DND-41 (cell line): ENCODE results near the gene TBC1D8.

Source experiments
- ATAC-seq: fragments of 200-7000 bp; cut with Tn5 transposase; 3 replicates; pipeline ENCODE4 v1.9.1; 2021; ENCODE audit warnings: low read depth; ENCODE audit not compliant: insufficient read depth
- DNase-seq: peaks from one replicate; pipeline ENCODE4 v3.0.0-alpha.2; 2020
- H2AFZ ChIP-seq: 2 replicates; pipeline ENCODE4 v1.6.0; 2012; ENCODE audit warnings: low read depth, low read length
- H3K27ac ChIP-seq: 2 replicates; pipeline ENCODE4 v1.5.1; 2012; ENCODE audit warnings: low read length, inconsistent platforms
- H3K27me3 ChIP-seq: fragments of 200-600 bp; sonication (generic); 2 replicates; pipeline ENCODE4 v1.6.0; 2012; ENCODE audit warnings: low read length, mild to moderate bottlenecking, inconsistent platforms; ENCODE audit not compliant: insufficient read depth, poor library complexity
- H3K36me3 ChIP-seq: 2 replicates; pipeline ENCODE4 v1.5.1; 2012; ENCODE audit warnings: low read length, inconsistent platforms; ENCODE audit not compliant: insufficient read depth
- H3K4me1 ChIP-seq: 2 replicates; pipeline ENCODE4 v1.5.1; 2012; ENCODE audit warnings: mild to moderate bottlenecking, low read length; ENCODE audit not compliant: insufficient read depth
- H3K4me2 ChIP-seq: 2 replicates; pipeline ENCODE4 v1.6.0; 2012; ENCODE audit warnings: mild to moderate bottlenecking, moderate library complexity, low read length, inconsistent platforms; ENCODE audit not compliant: insufficient read depth
- H3K4me3 ChIP-seq, 2 experiments: fragments of 200-600 bp in 1 of 2; shearing (Covaris generic) in 1 of 2; 2 replicates each; pipeline ENCODE4 v1.5.1; 2012 to 2016; ENCODE audit warnings: inconsistent platforms in 2 of 2, low read length in 2 of 2, mild to moderate bottlenecking in 2 of 2, low read depth in 1 of 2, moderate library complexity in 1 of 2
- H3K79me2 ChIP-seq: 2 replicates; pipeline ENCODE4 v1.6.0; 2012; ENCODE audit warnings: low read length, inconsistent platforms; ENCODE audit not compliant: insufficient read depth
- H3K9ac ChIP-seq: 2 replicates; pipeline ENCODE4 v1.6.0; 2012; ENCODE audit warnings: low read depth, mild to moderate bottlenecking, inconsistent platforms, low read length, moderate library complexity
- H3K9me3 ChIP-seq: 2 replicates; pipeline ENCODE4 v1.5.1; 2012; ENCODE audit warnings: low read length, moderate library complexity, mild to moderate bottlenecking, inconsistent platforms; ENCODE audit not compliant: insufficient read depth, severe bottlenecking
- H4K20me1 ChIP-seq: 2 replicates; pipeline ENCODE4 v1.6.0; 2012; ENCODE audit warnings: low read length; ENCODE audit not compliant: insufficient read depth
- EZH2 ChIP-seq: IDR thresholded peaks from 3 replicates; pipeline ENCODE4 v1.6.1; 2012; ENCODE audit warnings: borderline replicate concordance, low read depth, mild to moderate bottlenecking, moderate library complexity, low read length, inconsistent platforms; ENCODE audit not compliant: severe bottlenecking
- TF ChIP-seq, protein P1 (sequence below): IDR thresholded peaks from 2 replicates; pipeline ENCODE4 v1.5.1; 2012; ENCODE audit warnings: borderline replicate concordance, low read length, moderate library complexity, mild to moderate bottlenecking; ENCODE audit not compliant: poor library complexity, severe bottlenecking; ENCODE audit errors: extremely low read depth

The TBC1D8 gene

DNA sequence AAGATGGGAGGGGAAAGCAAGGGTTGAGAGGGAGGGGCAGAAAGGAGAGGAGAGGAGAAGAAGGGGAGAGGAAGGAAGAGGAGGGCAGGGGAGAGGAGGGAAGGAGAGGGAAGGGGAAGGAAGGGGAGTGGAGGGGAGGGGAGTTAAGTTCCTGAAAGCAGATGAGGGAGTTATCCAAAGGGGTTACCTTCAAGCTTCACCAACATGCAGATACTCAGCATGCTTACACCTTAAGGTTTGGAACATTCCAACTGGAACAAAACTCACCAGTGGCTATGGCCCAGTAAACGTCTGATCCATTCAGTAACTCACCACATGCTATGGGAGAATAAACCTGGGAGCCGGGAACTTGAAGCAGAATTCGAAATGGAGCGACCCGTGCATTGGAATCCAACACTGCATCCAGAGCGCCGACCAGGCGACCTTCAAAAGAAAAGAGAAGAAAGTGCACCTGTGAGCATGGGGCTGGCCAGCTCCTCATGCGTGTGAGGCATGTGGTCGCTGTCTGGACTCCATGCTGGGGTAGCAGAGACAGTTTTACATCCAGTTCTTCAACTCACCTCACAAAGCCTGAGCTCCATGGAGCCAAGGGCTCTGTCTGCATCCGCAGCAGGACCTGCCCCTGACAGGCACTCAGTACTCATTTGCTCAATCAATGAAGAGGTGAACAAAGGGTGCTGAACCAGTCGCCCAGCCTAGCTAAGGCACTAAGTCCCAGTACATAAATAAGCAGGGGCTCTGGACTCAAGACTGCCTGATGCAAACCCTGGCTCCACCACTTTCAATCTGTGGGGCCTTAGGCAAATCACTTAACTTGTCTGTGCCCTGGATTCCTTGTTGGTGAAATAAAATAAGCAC is 61.0 kb downstream of the TBC1D8 start:
- Histone ChIP-seq H3K9ac (no peak overlapping the region), H3K27me3 (no peaks in the 10 kb centered on the region), H3K27ac (no peak overlapping the region), H3K9me3 (no peaks in the 10 kb centered on the region), H3K36me3 (no peaks in the 10 kb centered on the region), H2AFZ (no peak overlapping the region), H3K4me1 (no peaks in the 10 kb centered on the region), H3K4me2 (no peak overlapping the region), H4K20me1 (no peaks in the 10 kb centered on the region), H3K4me3 (no peak overlapping the region), H3K79me2 (no peaks in the 10 kb centered on the region; the same call in 1 of the 2 replicates)
- DNase-seq (no peak), ATAC-seq (no peak)
- TF ChIP-seq, protein P1, sequence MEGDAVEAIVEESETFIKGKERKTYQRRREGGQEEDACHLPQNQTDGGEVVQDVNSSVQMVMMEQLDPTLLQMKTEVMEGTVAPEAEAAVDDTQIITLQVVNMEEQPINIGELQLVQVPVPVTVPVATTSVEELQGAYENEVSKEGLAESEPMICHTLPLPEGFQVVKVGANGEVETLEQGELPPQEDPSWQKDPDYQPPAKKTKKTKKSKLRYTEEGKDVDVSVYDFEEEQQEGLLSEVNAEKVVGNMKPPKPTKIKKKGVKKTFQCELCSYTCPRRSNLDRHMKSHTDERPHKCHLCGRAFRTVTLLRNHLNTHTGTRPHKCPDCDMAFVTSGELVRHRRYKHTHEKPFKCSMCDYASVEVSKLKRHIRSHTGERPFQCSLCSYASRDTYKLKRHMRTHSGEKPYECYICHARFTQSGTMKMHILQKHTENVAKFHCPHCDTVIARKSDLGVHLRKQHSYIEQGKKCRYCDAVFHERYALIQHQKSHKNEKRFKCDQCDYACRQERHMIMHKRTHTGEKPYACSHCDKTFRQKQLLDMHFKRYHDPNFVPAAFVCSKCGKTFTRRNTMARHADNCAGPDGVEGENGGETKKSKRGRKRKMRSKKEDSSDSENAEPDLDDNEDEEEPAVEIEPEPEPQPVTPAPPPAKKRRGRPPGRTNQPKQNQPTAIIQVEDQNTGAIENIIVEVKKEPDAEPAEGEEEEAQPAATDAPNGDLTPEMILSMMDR, result no peak

DNA sequence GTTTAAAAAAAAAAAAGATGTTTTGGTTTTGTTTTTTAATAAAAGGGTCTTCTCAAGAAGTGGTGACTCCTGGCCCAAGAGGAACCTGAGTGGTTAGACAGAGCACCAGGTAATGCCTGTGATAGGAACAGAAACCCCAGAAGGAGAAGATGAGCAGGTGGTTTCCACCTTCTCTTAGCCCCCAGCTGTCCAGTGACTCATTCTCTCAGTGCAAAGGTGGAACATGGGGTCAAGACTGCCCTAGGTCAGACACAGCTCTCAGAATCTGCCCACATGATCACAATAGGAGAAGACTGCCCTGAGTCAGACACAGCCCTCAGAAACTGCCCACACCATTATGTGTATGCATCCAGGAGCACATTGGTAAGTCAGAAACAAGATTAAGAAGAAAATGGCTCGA is 61.8 kb downstream of the TBC1D8 start:
- Histone ChIP-seq H3K9ac (no peak overlapping the region), H3K4me3 (no peak overlapping the region), H3K27me3 (no peaks in the 10 kb centered on the region), H3K4me2 (no peak overlapping the region), H2AFZ (no peak overlapping the region), H3K9me3 (no peaks in the 10 kb centered on the region), H3K27ac (no peak overlapping the region), H4K20me1 (no peaks in the 10 kb centered on the region), H3K4me1 (no peaks in the 10 kb centered on the region), H3K36me3 (no peaks in the 10 kb centered on the region), H3K79me2 (no peaks in the 10 kb centered on the region; the same call in 1 of the 2 replicates)
- ATAC-seq (no peak), DNase-seq (no peak)
- TF ChIP-seq, protein P1, result no peak
- no peak for TF ChIP-seq EZH2

DNA sequence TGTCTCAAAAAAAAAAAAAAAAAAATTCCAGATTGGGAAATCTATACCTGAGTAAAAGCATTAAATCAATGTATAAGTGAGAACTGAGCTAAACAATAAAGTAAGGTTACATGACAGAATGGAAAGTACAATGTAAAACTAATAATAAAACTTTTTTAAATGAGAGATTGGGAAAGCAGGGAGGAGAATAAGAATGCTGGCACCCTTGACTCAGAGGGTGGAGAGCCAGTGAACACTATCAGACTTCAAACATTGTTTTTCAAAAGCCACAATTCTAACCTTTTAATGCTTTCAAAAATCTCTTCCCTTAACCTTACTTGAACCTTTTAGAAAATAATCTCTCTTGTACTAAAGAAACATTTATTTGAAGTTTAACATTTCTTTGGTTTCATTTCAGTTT is 63.5 kb downstream of the TBC1D8 start:
- no peaks in the 10 kb centered on the region; the same call in 1 of the 2 replicates for H3K79me2 ChIP-seq
- DNase-seq (no peak), ATAC-seq (no peak)
- H4K20me1 ChIP-seq, result no peaks in the 10 kb centered on the region
- H3K9me3 ChIP-seq, result no peaks in the 10 kb centered on the region
- no peak overlapping the region for H3K4me2 ChIP-seq
- H3K9ac ChIP-seq, result no peak overlapping the region
- H3K27me3 ChIP-seq, result no peaks in the 10 kb centered on the region
- no peak for TF ChIP-seq EZH2
- TF ChIP-seq, protein P1, result no peak
- no peaks in the 10 kb centered on the region for H3K4me1 ChIP-seq
- H3K27ac ChIP-seq, result no peak overlapping the region
- peaks cover under 1% of the 10 kb centered on the region; the same call in 1 of the 2 replicates for H3K36me3 ChIP-seq
- no peak overlapping the region for H2AFZ ChIP-seq
- H3K4me3 ChIP-seq, result no peak overlapping the region
